HG02759 (cell line): ENCODE measurements around the gene TAP1.
"Not testable (repeated sequence)": the region's sequence is repeated elsewhere in the genome, so short reads cannot be mapped to it uniquely, and the experiment has no call there.

ENCODE experiments used
- ATAC-seq: cut with Tn5 transposase; IDR thresholded peaks from one replicate; pipeline ENCODE4 v1.9.1; 2021; ENCODE audit warnings: mild to moderate bottlenecking, moderate library complexity; ENCODE audit not compliant: unreplicated experiment

Gene TAP1

GRCh38 chr6:32853541-32854375 is at the start of gene TAP1, which contains the start of gene PSMB9:
TAP1 (minus strand) TSS chr6:32853704; CDS start chr6:32853636, 68 bp downstream.
PSMB9 (plus strand) TSS chr6:32854192; CDS start chr6:32854230, 38 bp downstream.
- peak; percentile 81 for ATAC-seq

GRCh38 chr6:32895006-32895345 is 41.5 kb upstream of the TAP1 start:
- peak; percentile 17 for ATAC-seq

DNA sequence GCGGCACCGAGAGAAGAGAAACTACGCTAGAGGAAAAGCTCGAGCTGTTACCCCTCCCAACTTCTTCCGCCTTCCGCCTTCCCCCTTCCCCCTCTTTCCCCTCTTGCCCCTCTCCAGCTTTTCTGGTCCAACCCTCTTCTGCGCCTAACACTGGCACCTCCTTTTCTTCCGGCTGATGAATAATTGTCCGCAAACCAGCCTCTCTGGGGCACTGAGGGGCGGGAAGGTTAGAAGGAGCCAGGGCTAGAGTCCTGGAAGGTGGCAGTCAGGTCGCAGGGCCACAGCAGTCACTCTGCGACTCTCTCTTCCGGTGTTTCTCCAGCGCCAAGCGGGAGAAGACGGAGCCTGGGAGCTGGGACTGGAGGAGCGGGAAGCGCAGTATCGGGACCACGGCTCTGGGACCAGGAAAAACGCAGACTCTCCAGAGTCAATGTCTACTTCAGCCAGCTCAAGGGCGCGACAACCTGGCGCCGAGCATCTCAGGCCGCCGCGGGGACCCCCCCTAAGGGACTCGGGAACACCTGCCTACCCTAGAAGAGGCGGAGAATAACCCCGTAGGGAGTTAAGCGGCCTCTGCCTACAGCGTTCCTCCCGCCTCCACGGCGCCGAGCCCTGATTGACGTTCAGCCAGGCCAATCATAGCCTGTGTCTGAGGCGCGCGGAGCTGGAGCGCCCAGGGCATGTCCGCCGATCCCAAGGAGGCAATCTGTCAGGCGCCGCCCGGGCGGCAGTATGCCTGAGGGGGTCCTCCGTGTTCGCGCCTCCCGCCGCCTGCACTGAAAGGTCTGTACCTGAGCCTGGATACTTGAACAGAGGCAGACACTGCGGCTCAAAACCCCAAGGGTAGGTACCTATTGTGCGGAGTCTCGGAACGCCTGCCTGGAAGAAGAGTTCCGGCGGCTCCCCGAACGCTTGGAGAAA is 40.8 kb upstream of the TAP1 start:
- peak; percentile 97 for ATAC-seq

- ATAC-seq = no peak
These were observed 37.3 kb upstream of the TAP1 start for GRCh38 chr6:32890831-32891230.

DNA sequence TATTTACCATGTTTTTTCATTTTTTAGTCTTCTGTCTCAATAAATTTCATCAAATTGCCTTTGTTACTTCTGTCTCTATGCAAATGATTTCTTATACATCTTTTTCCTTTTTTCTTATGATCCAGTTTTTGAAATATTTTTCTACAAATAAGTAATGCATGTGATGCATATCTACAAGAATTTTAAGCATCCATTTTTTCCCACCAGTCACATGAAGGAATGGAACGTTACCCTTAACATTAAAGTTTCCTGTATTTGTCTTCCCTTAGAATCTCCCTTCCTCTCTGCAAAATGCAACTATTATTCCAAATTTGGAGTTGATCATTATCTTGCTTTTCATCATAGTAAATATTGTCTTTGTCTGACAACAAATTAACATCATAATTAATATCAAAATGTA is 36.0 kb upstream of the TAP1 start:
- no peak for ATAC-seq

GRCh38 chr6:32888576-32888975 is 35.1 kb upstream of the TAP1 start:
- ATAC-seq = no peak

- ATAC-seq = no peak
These were observed 34.1 kb upstream of the TAP1 start for GRCh38 chr6:32887616-32888015.

GRCh38 chr6:32886681-32887383 is 33.3 kb upstream of the TAP1 start:
- no peak for ATAC-seq

DNA sequence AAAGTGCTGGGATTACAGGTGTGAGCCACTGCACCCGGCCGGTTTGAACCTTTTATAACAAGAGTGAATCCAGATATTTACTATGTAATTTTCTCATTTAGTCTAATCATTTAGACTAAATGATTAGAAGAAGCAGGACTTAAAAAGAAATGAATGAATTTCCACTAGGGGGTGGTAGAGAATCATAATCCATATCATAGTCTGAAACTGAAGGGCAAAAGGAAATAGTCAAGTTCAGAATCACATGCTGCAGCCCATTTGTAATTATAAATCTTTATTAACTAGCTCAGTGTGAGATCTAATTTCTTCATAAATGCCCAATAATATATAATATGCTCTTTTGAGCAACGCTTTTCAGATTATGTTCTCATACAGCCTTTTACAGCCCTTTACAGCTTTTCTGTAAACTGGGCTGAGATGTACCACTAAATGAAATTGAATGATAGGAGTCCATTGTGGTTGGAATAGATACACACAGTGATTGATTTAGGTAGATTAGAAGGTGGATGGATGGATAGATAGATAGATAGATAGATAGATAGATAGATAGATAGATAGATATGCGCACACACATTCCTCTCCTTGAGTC is 32.3 kb upstream of the TAP1 start:
- no peak for ATAC-seq

- ATAC-seq = no peak
These were observed 30.3 kb upstream of the TAP1 start for GRCh38 chr6:32883789-32884188.

- ATAC-seq = no peak
These were observed 29.4 kb upstream of the TAP1 start for GRCh38 chr6:32882879-32883250.

DNA sequence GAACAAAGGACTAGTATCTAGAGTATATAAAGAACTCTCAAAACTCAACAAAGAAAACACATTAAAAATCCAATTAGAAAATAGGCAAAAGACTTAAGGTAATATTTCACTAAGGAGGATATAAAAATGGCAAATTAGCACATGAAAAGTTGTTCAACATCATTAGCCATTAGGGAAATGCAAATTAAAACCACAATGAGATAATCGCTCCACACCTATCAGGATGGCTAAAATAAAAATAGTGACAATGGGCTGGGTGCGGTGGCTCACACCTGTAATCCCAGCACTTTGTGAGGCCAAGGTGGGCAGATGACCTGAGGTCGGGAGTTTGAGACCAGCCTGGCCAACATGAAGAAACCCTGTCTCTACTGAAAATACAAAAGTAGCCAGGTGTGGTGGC is 27.5 kb upstream of the TAP1 start:
- ATAC-seq = not testable (repeated sequence)

DNA sequence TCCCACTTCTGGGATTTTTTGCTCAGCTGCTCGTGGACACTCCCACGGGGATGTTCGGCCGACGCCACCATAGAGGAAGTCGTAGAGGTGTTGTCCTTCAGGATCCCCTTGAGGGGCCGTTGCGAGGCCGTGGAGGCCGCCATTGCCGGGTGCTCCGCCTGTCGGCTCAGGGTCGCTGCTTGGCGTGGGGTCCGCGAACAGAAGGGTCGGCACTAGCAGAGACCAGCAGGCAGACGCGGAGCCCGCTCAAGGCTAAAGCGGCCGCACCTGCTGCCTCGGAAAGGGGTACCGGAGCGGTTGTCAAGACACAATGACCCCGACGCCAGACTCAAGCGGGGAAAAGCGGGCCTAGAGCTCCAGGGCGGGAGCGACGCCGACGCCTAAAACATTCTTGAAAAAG is 26.2 kb upstream of the TAP1 start:
- ATAC-seq = no peak

GRCh38 chr6:32876603-32877002 is 23.1 kb upstream of the TAP1 start:
- no peak for ATAC-seq

DNA sequence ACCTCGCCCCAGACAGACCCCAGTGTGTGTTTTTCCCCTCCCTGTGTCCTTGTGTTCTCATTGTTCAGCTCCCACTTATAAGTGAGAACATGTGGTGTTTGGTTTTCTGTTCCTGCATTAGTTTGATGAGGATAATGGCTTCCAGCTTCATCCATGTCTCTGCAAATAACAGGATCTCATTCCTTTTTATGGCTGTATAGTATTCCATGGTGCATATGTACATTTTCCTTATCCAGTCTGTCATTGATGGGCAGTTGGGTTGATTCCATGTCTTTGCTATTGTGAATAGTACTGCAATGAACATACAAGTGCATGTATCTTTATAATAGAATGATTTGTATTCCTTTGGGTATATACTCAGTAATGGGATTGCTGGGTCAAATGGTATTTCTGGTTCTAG is 20.4 kb upstream of the TAP1 start:
- not testable (repeated sequence) for ATAC-seq

- ATAC-seq = no peak
These were observed 14.8 kb upstream of the TAP1 start for GRCh38 chr6:32868257-32868788.

GRCh38 chr6:32867554-32868256 is 14.2 kb upstream of the TAP1 start:
- no peak for ATAC-seq

DNA sequence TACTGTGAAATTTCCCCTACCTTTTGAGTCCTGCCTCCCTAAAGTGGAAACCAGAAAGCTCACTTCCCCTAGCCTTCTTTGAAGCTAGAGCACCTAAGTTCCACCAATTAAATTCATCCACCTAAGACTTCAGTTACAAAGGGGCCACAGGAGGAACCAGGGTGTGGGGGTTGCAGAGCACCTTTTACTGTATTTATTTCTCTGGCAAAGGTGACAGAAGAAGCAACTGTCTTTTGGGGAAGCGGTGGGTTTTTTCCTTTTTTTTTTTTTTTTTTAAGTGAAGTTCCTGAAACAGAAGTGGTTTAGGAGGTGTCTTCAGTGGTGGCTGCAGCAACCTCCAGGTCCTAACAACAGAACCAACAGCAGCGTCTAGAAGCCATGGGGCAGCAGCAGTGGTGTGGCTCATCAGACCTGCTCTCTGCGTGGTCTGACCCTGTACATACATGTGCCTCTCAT is 13.5 kb upstream of the TAP1 start:
- ATAC-seq = no peak

DNA sequence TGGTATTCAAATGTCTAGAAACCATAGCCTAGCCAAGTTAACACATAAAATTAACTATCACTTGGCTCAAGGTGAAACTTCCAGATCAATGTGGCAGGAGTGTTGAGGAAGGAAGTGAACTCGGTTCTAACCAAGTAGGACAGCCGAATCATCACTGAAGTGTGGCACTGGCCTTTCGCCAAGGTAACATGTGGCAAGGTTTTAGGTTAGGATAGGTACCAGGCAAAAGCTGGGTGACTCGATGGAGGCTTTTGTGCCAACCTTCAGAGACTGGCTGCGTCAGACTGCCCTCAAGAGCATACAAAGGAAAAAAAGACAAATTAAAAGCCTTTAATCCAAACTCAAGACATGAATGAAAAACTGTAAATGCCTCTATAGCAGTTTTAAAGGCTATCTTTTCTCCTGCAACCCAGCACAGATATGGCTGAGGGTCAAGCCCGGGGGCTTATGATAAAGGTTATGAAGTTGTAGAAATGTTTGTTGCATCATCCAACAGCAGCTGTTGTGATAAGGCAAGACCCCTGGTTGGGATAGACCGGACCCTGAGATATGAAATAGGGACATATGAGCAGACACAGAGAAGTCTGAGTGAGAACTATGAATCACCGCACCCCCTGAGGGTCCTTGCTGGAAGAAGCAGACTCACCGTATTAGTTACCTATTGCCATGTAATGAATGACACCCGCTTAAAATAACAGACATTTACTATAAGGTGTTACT is 12.4 kb upstream of the TAP1 start:
- ATAC-seq = no peak
